T-cell (primary cell): ENCODE data around the gene DPEP1. TPM values are rescaled to one million over a fixed set of nuclear protein-coding genes. Genes with fewer than 3 reads are reported as not detected.
A peak's percentile ranks its signal among the peaks of the same experiment; 100 is the strongest.
"Not testable (repeated sequence)": the region's sequence is repeated elsewhere in the genome, so short reads cannot be mapped to it uniquely, and the experiment has no call there.

Source experiments
- ATAC-seq, 4 experiments: fragments of 200-7000 bp in 3 of 4; fragments of 150-1000 bp in 1 of 4; cut with Tn5 transposase; replicated peaks in 1 of 4; 1 replicate in 3 of 4; 2 replicates in 1 of 4; pipeline ENCODE4 v1.10.0; 2021; ENCODE audit warnings: moderate library complexity in 3 of 4, mild to moderate bottlenecking in 2 of 4, moderate number of reproducible peaks in 1 of 4
- CTCF ChIA-PET, 2 donors: fragments of 300-600 bp; sonication (Branson Sonifier 250); formaldehyde crosslinking; loops; one replicate each; lab custom pipeline; 2022; ENCODE audit warnings: antibody characterized with exemption in 2 of 2; lab: Charles Lee
- POLR2A ChIA-PET, 2 donors: fragments of 300-600 bp; sonication (Branson Sonifier 250); formaldehyde crosslinking; loops; one replicate each; lab custom pipeline; 2022; ENCODE audit warnings: antibody characterized with exemption in 2 of 2; lab: Charles Lee
- DNase-seq, 35 experiments: peaks; one replicate each; pipeline versions ENCODE4 v3.0.0 to v3.0.0-alpha.2; 2013 to 2023
- H3K27ac ChIP-seq: one replicate; pipeline ENCODE4 v1.5.1; 2013; ENCODE audit warnings: low read length
- H3K27me3 ChIP-seq, 2 experiments: replicated peaks in 1 of 2; 1 replicate in 1 of 2; 2 replicates in 1 of 2; pipeline versions ENCODE4 v1.6.1 to v1.7.0; 2013; ENCODE audit warnings: low read length in 1 of 2, mixed read lengths in 1 of 2; ENCODE audit not compliant: control insufficient read depth in 2 of 2, insufficient read depth in 2 of 2; ENCODE audit errors: extremely low read depth in 1 of 2
- H3K36me3 ChIP-seq, 2 donors: 1 replicate in 1 of 2; 2 replicates in 1 of 2; pipeline versions ENCODE4 v1.6.1 to v1.7.0; 2013; ENCODE audit warnings: low read length in 1 of 2; ENCODE audit not compliant: control insufficient read depth in 2 of 2, insufficient read depth in 1 of 2; ENCODE audit errors: extremely low read depth in 1 of 2
- H3K4me1 ChIP-seq, 2 experiments: 1 replicate in 1 of 2; 2 replicates in 1 of 2; pipeline versions ENCODE4 v1.6.1 to v1.7.0; 2013; ENCODE audit warnings: low read length in 2 of 2, mixed read lengths in 1 of 2; ENCODE audit not compliant: insufficient read depth in 2 of 2, control insufficient read depth in 1 of 2; ENCODE audit errors: extremely low read depth in 1 of 2
- H3K4me3 ChIP-seq, 2 donors: 1 replicate in 1 of 2; 2 replicates in 1 of 2; pipeline versions ENCODE4 v1.5.1 to v1.7.0; 2013; ENCODE audit warnings: mild to moderate bottlenecking in 2 of 2, low read length in 1 of 2, moderate library complexity in 1 of 2; ENCODE audit not compliant: control insufficient read depth in 1 of 2; ENCODE audit errors: extremely low read depth in 1 of 2
- H3K9me3 ChIP-seq: 2 replicates; pipeline ENCODE4 v1.7.0; 2013
- H3K27ac Mint-ChIP-seq, 2 donors: one replicate each; pipeline ENCODE4 v1.8.0; 2020 to 2021; ENCODE audit warnings: mild to moderate bottlenecking in 2 of 2, mixed read lengths in 2 of 2
- H3K27me3 Mint-ChIP-seq, 2 donors: one replicate each; pipeline ENCODE4 v1.8.0; 2021 to 2022; ENCODE audit warnings: mixed read lengths in 2 of 2
- H3K36me3 Mint-ChIP-seq: one replicate; pipeline ENCODE4 v1.8.0; 2021; ENCODE audit warnings: mixed read lengths
- H3K4me1 Mint-ChIP-seq, 3 donors: one replicate each; pipeline ENCODE4 v1.8.0; 2020 to 2022; ENCODE audit warnings: mixed read lengths in 3 of 3, mild to moderate bottlenecking in 1 of 3
- H3K4me3 Mint-ChIP-seq, 3 donors: one replicate each; pipeline ENCODE4 v1.8.0; 2020 to 2022; ENCODE audit warnings: mild to moderate bottlenecking in 3 of 3, mixed read lengths in 3 of 3, moderate library complexity in 3 of 3
- H3K9me3 Mint-ChIP-seq, 3 donors: one replicate each; pipeline ENCODE4 v1.8.0; 2020 to 2022; ENCODE audit warnings: mixed read lengths in 3 of 3
- WGBS: methylation state at CpG from one replicate; pipeline ENCODE4 v1.1.5; 2013; ENCODE audit warnings: missing lambda C conversion rate; ENCODE audit not compliant: insufficient coverage; 5-methylcytosine and 5-hydroxymethylcytosine counted together
- total RNA-seq, 35 experiments: library from RNA in 6 of 35; stranded (reverse) in 6 of 35; fragments of 120-200 nt in 1 of 35; gene quantifications; one replicate each; pipeline versions ENCODE4 v1.2.1 to v1.2.4 and lab custom pipeline; 2013 to 2026

Gene DPEP1
- total RNA-seq, 5 donors from 2014 or later (not counting 1 experiment from before 2014, with no cell fraction given), result 0.18 TPM; not detected in 4

- no peak for DNase-seq
- CTCF ChIA-PET, result no interaction called here
- Histone ChIP-seq H3K9me3 (no peaks in the 10 kb centered on the region), H3K36me3 (peaks cover 0 to 2% of the 10 kb centered on the region in 2 donors), H3K4me1 (peaks cover 0 to 5% of the 10 kb centered on the region in 2 experiments), H3K4me3 (no peak overlapping the region), H3K27ac (no peak overlapping the region), H3K27me3 (no peaks in the 10 kb centered on the region)
- peaks cover 4% of the 10 kb centered on the region for H3K36me3 Mint-ChIP-seq
- H3K9me3 Mint-ChIP-seq, result no peaks in the 10 kb centered on the region
- no peaks in the 10 kb centered on the region for H3K27me3 Mint-ChIP-seq
- POLR2A ChIA-PET, result no interaction called here
- peaks cover 9 to 13% (median 11%) of the 10 kb centered on the region in 3 donors for H3K4me1 Mint-ChIP-seq
- H3K4me3 Mint-ChIP-seq, result peak overlapping the region; percentile 21 to 43 (median 28)
- ATAC-seq, result no peak
- no CpG with 5 or more reads among the region's 5 CpGs for WGBS
- no peak overlapping the region for H3K27ac Mint-ChIP-seq
Observed at GRCh38 chr16:89668790-89669158, 55.3 kb downstream of the DPEP1 start.

- no peaks in the 10 kb centered on the region for H3K9me3 ChIP-seq
- Mint-ChIP-seq H3K4me1 (peaks cover 9 to 13% (median 11%) of the 10 kb centered on the region in 3 donors), H3K27me3 (no peaks in the 10 kb centered on the region), H3K9me3 (no peaks in the 10 kb centered on the region), H3K27ac (no peak overlapping the region), H3K4me3 (no peak overlapping the region), H3K36me3 (no peaks in the 10 kb centered on the region)
- ATAC-seq, result no peak
- 99% methylated on average over 12 of the region's 13 CpGs for WGBS
- no peak overlapping the region for H3K4me3 ChIP-seq
- no peaks in the 10 kb centered on the region for H3K27me3 ChIP-seq
- no peak overlapping the region for H3K27ac ChIP-seq
- peaks cover 0 to 5% of the 10 kb centered on the region in 2 experiments for H3K4me1 ChIP-seq
- DNase-seq, result no peak
- ChIA-PET CTCF (no interaction called here), POLR2A (no interaction called here)
- H3K36me3 ChIP-seq, result no peaks in the 10 kb centered on the region
Observed at GRCh38 chr16:89669755-89670154, 56.3 kb downstream of the DPEP1 start.

GRCh38 chr16:89670496-89671431 is 57.3 kb downstream of the DPEP1 start:
- no peaks in the 10 kb centered on the region for H3K9me3 Mint-ChIP-seq
- Histone ChIP-seq H3K27ac (no peak overlapping the region), H3K27me3 (no peaks in the 10 kb centered on the region), H3K36me3 (no peaks in the 10 kb centered on the region), H3K4me1 (peaks cover 0 to 5% of the 10 kb centered on the region in 2 experiments), H3K9me3 (no peaks in the 10 kb centered on the region), H3K4me3 (no peak overlapping the region)
- 90% methylated on average over 7 of the region's 10 CpGs for WGBS
- POLR2A ChIA-PET, result interaction anchor here in 1 of 2 donors (0.7 kb wide), 1 partner anchor 222 kb away, joined by 3 read pairs; no protein-coding TSS in a partner anchor
- DNase-seq (no peak), ATAC-seq (no peak)
- no peaks in the 10 kb centered on the region for H3K36me3 Mint-ChIP-seq
- H3K4me3 Mint-ChIP-seq, result no peak overlapping the region
- CTCF ChIA-PET, result no interaction called here
- H3K27ac Mint-ChIP-seq, result no peak overlapping the region
- peaks cover 9 to 13% (median 11%) of the 10 kb centered on the region in 3 donors for H3K4me1 Mint-ChIP-seq
- H3K27me3 Mint-ChIP-seq, result no peaks in the 10 kb centered on the region

- H3K4me3 ChIP-seq, H3K27me3 ChIP-seq, H3K4me1 ChIP-seq, H3K27ac ChIP-seq, H3K4me3 Mint-ChIP-seq, H3K27ac Mint-ChIP-seq, CTCF ChIA-PET, H3K9me3 ChIP-seq, H3K36me3 ChIP-seq, H3K27me3 Mint-ChIP-seq, H3K9me3 Mint-ChIP-seq, H3K36me3 Mint-ChIP-seq, ATAC-seq, DNase-seq: not testable (repeated sequence)
- no CpG with 5 or more reads among the region's 4 CpGs for WGBS
- POLR2A ChIA-PET, result interaction anchor here in 1 of 2 donors (0.7 kb wide), 1 partner anchor 223 kb away, joined by 3 read pairs; no protein-coding TSS in a partner anchor
- peaks cover 9 to 13% (median 11%) of the 10 kb centered on the region in 3 donors for H3K4me1 Mint-ChIP-seq
Observed at GRCh38 chr16:89671565-89671964, 58.1 kb downstream of the DPEP1 start.

- no peak for DNase-seq
- no peaks in the 10 kb centered on the region for H3K9me3 ChIP-seq
- ChIA-PET CTCF (no interaction called here), POLR2A (no interaction called here)
- Mint-ChIP-seq H3K27ac (no peak overlapping the region), H3K4me1 (peaks cover 9 to 13% (median 11%) of the 10 kb centered on the region in 3 donors), H3K9me3 (no peaks in the 10 kb centered on the region), H3K36me3 (no peaks in the 10 kb centered on the region), H3K27me3 (no peaks in the 10 kb centered on the region), H3K4me3 (no peak overlapping the region)
- H3K4me1 ChIP-seq, result peaks cover 0 to 5% of the 10 kb centered on the region in 2 experiments
- H3K27ac ChIP-seq, result no peak overlapping the region
- H3K27me3 ChIP-seq, result no peaks in the 10 kb centered on the region
- H3K36me3 ChIP-seq, result no peaks in the 10 kb centered on the region
- 96% methylated on average over 9 of the region's 16 CpGs for WGBS
- no peak overlapping the region for H3K4me3 ChIP-seq
- no peak for ATAC-seq
Observed at GRCh38 chr16:89672177-89672941, 58.9 kb downstream of the DPEP1 start.

GRCh38 chr16:89678258-89678657 is 64.8 kb downstream of the DPEP1 start:
- 86% methylated on average over 1 of the region's 2 CpGs for WGBS

More at GRCh38 chr16:89678258-89678657, 64.8 kb downstream of the DPEP1 start:
- no peaks in the 10 kb centered on the region for H3K9me3 ChIP-seq
- no peaks in the 10 kb centered on the region for H3K36me3 ChIP-seq
- no peaks in the 10 kb centered on the region for H3K4me1 ChIP-seq
- ChIA-PET CTCF (interaction anchor here in 1 of 2 donors (0.6 kb wide), 1 partner anchor 11 kb away, joined by 4 read pairs; no protein-coding TSS in a partner anchor), POLR2A (interaction anchor here (0.5 to 0.7 kb wide), 3 partner anchors 10 to 368 kb away, joined by 3 to 4 read pairs (median 3); no protein-coding TSS in a partner anchor)
- DNase-seq, result no peak
- Mint-ChIP-seq H3K9me3 (no peaks in the 10 kb centered on the region), H3K27me3 (no peaks in the 10 kb centered on the region), H3K27ac (no peak overlapping the region), H3K4me1 (no peaks in the 10 kb centered on the region), H3K36me3 (no peaks in the 10 kb centered on the region), H3K4me3 (no peak overlapping the region)
- H3K27ac ChIP-seq, result no peak overlapping the region
- no peak for ATAC-seq
- H3K4me3 ChIP-seq, result no peak overlapping the region
- no peaks in the 10 kb centered on the region for H3K27me3 ChIP-seq
